NCI-H526 (cell line): ENCODE data around the gene AP3S2.
"Not testable (repeated sequence)": the region's sequence is repeated elsewhere in the genome, so short reads cannot be mapped to it uniquely, and the experiment has no call there.

Experiments used
- DNase-seq, 2 experiments: peaks; one replicate each; lab custom pipeline; 2025; lab: John Stamatoyannopoulos, UW

The AP3S2 gene

GRCh38 chr15:89799918-89800498 lies 93.8 kb downstream of the AP3S2 start:
- DNase-seq = no peak

- DNase-seq = no peak
These were observed 94.5 kb downstream of the AP3S2 start for GRCh38 chr15:89799011-89799911.

GRCh38 chr15:89797678-89798201 lies 96.1 kb downstream of the AP3S2 start:
- DNase-seq = no peak

- DNase-seq = no peak
These were observed 97.8 kb downstream of the AP3S2 start for GRCh38 chr15:89795996-89796395.

- DNase-seq = no peak
These were observed 99.1 kb downstream of the AP3S2 start for GRCh38 chr15:89794627-89795241.

GRCh38 chr15:89792106-89792805 lies 101.5 kb downstream of the AP3S2 start:
- DNase-seq = no peak

- no peak for DNase-seq
These were observed 103.1 kb downstream of the AP3S2 start for GRCh38 chr15:89790661-89791060.

- no peak for DNase-seq
These were observed 103.6 kb downstream of the AP3S2 start for GRCh38 chr15:89790206-89790605.

- not testable (repeated sequence) for DNase-seq
These were observed 105.2 kb downstream of the AP3S2 start for GRCh38 chr15:89788585-89788984.

- no peak for DNase-seq
These were observed 105.8 kb downstream of the AP3S2 start for GRCh38 chr15:89787944-89788343.

- no peak for DNase-seq
These were observed 108.0 kb downstream of the AP3S2 start for GRCh38 chr15:89785774-89786140.

- DNase-seq = peak in 1 of 2 experiments; percentile 30
These were observed 108.6 kb downstream of the AP3S2 start for GRCh38 chr15:89785064-89785773.

- DNase-seq = no peak
These were observed 109.2 kb downstream of the AP3S2 start for GRCh38 chr15:89784686-89784960.

GRCh38 chr15:89783861-89784685 lies 109.7 kb downstream of the AP3S2 start:
- no peak for DNase-seq

- no peak for DNase-seq
These were observed 110.5 kb downstream of the AP3S2 start for GRCh38 chr15:89783111-89783860.

- DNase-seq = not testable (repeated sequence)
These were observed 111.2 kb downstream of the AP3S2 start for GRCh38 chr15:89782619-89782950.

GRCh38 chr15:89781891-89782618 lies 111.7 kb downstream of the AP3S2 start:
- no peak for DNase-seq

GRCh38 chr15:89781055-89781454 lies 112.7 kb downstream of the AP3S2 start:
- no peak for DNase-seq

- no peak for DNase-seq
These were observed 113.2 kb downstream of the AP3S2 start for GRCh38 chr15:89780601-89781000.
